Measurements from ENCODE around the gene UBE2D2.
"Not testable (repeated sequence)": the region's sequence is repeated elsewhere in the genome, so short reads cannot be mapped to it uniquely, and the experiment has no call there.

Gene UBE2D2

DNA sequence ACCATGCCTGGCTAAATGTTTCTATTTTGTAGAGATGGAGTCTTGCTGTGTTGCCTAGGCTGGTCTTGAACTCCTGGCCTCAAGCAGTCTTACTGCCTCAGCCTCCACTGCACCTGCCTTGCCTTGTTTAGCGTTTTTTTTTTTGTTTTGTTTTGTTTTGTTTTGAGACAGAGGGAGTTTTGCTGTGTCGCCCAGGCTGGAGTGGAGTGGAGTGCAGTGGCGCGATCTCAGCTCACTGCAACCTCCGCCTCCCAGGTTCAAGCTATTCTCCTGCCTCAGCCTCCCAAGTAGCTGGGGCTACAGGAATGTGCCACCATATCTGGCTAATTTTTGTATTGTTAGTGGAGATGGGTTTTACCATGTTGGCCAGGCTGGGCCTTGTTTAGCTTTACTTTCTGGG lies 27.0 kb downstream of the UBE2D2 start:
- not testable (repeated sequence) for DNase-seq

GRCh38 chr5:139588962-139589361 lies 27.8 kb downstream of the UBE2D2 start:
- no peak for DNase-seq

- DNase-seq: no peak
Observed at GRCh38 chr5:139592289-139592688, 31.1 kb downstream of the UBE2D2 start.

DNA sequence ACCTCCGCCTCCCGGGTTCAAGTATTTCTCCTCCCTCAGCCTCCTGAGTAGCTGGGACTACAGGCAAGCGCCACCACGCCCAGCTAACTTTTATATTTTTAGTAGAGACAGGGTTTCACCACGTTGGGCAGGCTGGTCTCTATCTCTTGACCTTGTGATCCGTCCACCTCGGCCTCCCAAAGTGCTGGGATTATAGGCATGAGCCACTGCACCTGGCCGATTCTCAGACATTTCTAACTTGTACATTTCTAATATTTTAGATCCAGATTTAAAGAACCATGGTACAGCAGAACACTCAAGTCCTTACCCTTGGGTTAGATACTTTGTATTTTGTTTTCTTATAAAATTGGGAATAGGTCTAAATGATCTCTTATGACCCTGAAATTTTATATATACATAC lies 31.9 kb downstream of the UBE2D2 start:
- not testable (repeated sequence) for DNase-seq

- no peak for DNase-seq
Observed at GRCh38 chr5:139593716-139594319, 32.7 kb downstream of the UBE2D2 start.

- no peak for DNase-seq
Observed at GRCh38 chr5:139597134-139597533, 36.0 kb downstream of the UBE2D2 start.

GRCh38 chr5:139598601-139598965 lies 37.4 kb downstream of the UBE2D2 start:
- not testable (repeated sequence) for DNase-seq

- DNase-seq: no peak
Observed at GRCh38 chr5:139600336-139600949, 39.3 kb downstream of the UBE2D2 start.

GRCh38 chr5:139601429-139601828 lies 40.3 kb downstream of the UBE2D2 start:
- DNase-seq: no peak

GRCh38 chr5:139601948-139602347 lies 40.8 kb downstream of the UBE2D2 start:
- DNase-seq: not testable (repeated sequence)

- DNase-seq: no peak
Observed at GRCh38 chr5:139605887-139606286, 44.7 kb downstream of the UBE2D2 start.

- no peak for DNase-seq
Observed at GRCh38 chr5:139611703-139612584, 50.8 kb downstream of the UBE2D2 start.

DNA sequence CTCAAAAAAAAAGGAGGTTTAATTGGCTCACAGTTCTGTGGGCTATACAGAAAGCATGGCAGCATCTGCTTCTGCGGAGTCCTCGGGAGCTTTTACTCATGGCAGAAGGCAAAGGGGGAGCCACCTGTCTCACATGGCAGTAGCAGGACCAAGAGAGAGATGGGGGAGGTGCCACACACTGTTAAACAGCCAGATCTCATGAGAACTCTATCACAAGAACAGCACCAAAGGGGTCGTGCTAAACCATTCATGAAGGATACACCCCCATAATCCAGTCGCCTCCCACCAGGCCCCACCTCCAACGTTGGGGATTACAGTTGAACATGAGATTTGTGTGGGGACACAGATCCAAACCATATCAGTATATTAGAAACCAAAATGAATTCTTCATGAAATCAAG lies 58.7 kb downstream of the UBE2D2 start:
- DNase-seq: no peak

DNA sequence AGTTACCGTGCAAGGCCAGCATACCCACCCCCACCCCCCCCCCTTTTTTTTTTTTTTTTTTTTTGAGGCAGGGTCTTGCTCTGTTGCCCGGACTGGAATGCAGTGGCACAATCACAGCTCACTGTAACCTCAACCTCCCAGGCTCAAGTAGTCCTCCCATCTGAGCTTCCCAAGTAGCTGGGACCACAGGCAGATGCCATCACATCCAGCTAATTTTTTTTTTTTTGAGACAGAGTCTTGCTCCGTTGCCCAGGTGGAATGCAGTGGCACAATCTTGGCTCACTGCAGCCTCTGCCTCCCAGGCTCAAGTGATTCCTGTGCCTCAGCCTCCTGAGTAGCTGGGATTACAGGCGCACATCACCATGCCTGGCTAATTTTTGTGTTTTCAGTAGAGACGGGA lies 64.3 kb downstream of the UBE2D2 start:
- DNase-seq: not testable (repeated sequence)

GRCh38 chr5:139630855-139631254 lies 69.7 kb downstream of the UBE2D2 start:
- no peak for DNase-seq

DNA sequence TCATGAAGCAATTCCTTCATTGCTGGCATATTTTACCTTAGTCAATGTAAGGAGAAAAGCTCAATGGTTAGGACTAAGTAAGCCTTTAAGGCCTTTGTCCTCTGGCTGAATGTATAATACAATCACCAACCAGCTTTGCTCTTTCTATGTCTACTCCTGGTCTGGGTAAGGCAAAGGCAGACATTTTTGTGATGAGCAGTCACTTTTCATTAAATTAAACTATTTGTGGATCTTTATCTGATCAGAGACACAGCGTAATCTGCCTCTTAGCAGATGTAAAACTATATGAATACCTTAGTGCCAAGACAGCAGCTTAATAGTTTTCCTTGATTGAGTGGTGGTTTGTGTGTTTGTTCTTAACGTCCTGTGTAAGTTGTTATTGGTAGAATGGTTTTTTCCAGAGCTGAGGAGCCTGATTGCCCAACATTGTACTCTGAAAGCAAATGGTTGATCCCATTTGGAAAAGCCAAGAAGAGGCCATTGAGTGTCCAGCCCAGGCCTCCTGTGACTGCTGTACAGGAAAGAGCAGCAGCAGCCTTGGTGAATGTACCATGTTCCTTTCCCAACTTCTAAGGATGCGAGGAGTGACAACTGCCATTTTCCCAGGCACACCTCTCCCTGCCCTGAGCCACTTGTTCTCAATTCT lies 70.5 kb downstream of the UBE2D2 start:
- no peak for DNase-seq

DNA sequence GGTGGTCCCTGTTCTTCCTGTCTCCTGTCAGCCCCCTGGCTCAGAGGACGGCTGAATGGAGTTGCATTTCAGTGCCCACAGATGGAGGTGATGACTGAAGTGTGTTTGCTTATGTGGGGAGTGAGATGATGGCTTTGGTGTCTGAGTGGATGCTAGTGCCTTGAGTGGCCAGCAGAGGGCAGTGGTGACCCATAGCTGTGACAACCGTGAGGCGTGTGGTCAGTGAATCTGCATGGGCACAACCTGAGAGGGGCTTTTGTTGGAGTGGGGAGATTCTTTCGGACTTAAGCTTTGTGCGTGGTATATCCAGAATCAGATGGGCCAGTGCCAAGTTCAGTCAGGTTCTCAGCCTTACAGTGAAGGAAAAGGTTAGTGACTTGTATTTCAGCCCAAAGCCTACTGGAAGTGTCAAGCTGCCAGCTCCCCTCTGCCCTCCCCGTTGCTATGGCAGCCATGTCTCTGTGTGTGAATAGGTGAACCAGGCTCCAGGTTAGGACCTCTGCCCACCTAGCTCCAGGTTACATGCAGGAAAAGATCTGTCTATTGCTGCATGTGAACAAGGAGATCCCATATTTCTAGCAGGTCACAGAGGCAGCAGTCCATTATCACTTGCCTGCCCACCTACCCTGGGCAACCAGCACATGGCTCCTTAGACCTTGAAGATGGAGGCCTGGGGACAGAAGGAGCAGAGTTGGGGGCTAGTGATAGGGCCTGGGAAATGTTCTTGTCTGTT lies 72.3 kb downstream of the UBE2D2 start:
- peak; percentile 71 for DNase-seq

DNA sequence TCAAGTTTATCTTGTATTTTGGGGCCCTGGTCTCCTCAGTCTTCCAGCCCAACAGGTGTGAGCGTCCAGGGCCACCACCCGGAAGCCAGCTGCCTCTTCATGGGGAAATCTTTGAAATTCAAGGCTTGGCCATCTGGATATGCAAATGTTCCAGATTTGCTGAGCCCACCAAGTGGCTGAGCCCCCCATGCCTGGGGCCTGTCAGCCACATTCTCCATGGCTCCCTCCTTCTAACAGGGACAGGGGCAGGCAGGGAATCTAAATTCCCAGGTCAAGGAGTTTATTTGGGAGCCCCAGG lies 72.8 kb downstream of the UBE2D2 start:
- no peak for DNase-seq

GRCh38 chr5:139634541-139634940 lies 73.4 kb downstream of the UBE2D2 start:
- DNase-seq: no peak

GRCh38 chr5:139635191-139635590 lies 74.1 kb downstream of the UBE2D2 start:
- no peak for DNase-seq

GRCh38 chr5:139635606-139636206 lies 74.6 kb downstream of the UBE2D2 start:
- peak; percentile 43 for DNase-seq

GRCh38 chr5:139636207-139636792 lies 75.2 kb downstream of the UBE2D2 start:
- DNase-seq: peak; percentile 80
